GM21717 (cell line): ENCODE results near the gene UGT1A7.
"Not testable (repeated sequence)": the region's sequence is repeated elsewhere in the genome, so short reads cannot be mapped to it uniquely, and the experiment has no call there.

ENCODE experiments used
- ATAC-seq: cut with Tn5 transposase; IDR thresholded peaks from one replicate; pipeline ENCODE4 v1.9.1; 2021; ENCODE audit warnings: mild to moderate bottlenecking, moderate library complexity; ENCODE audit not compliant: unreplicated experiment

UGT1A7 gene

GRCh38 chr2:233681521-233682099, at the start of gene UGT1A7:
UGT1A7 (plus strand) TSS chr2:233681901; CDS start chr2:233681938, 37 bp downstream.
- no peak for ATAC-seq

GRCh38 chr2:233636306-233636705, 45.4 kb upstream of the UGT1A7 start, which contains the start of gene UGT1A10:
UGT1A10 (plus strand) TSS chr2:233636448; CDS start chr2:233636523, 75 bp downstream.
- not testable (repeated sequence) for ATAC-seq

GRCh38 chr2:233638836-233639235, 42.9 kb upstream of the UGT1A7 start:
- ATAC-seq, result no peak

GRCh38 chr2:233639860-233640259, 41.8 kb upstream of the UGT1A7 start:
- ATAC-seq, result no peak

GRCh38 chr2:233643128-233643527, 38.6 kb upstream of the UGT1A7 start:
- ATAC-seq, result no peak

GRCh38 chr2:233646033-233646432, 35.7 kb upstream of the UGT1A7 start:
- ATAC-seq, result not testable (repeated sequence)

GRCh38 chr2:233650981-233651380, 30.7 kb upstream of the UGT1A7 start:
- ATAC-seq, result no peak

- no peak for ATAC-seq
Observed at GRCh38 chr2:233651430-233651829, 30.3 kb upstream of the UGT1A7 start.

GRCh38 chr2:233654501-233654900, 27.2 kb upstream of the UGT1A7 start:
- ATAC-seq, result no peak

GRCh38 chr2:233655043-233655442, 26.7 kb upstream of the UGT1A7 start:
- no peak for ATAC-seq

GRCh38 chr2:233655943-233656342, 25.8 kb upstream of the UGT1A7 start:
- not testable (repeated sequence) for ATAC-seq

- no peak for ATAC-seq
Observed at GRCh38 chr2:233656443-233656842, 25.3 kb upstream of the UGT1A7 start.

- no peak for ATAC-seq
Observed at GRCh38 chr2:233658610-233659009, 23.1 kb upstream of the UGT1A7 start.

GRCh38 chr2:233663911-233664310, 17.8 kb upstream of the UGT1A7 start:
- ATAC-seq, result no peak

GRCh38 chr2:233668605-233669260, 13.0 kb upstream of the UGT1A7 start:
- no peak for ATAC-seq

- no peak for ATAC-seq
Observed at GRCh38 chr2:233671290-233672161, 10.2 kb upstream of the UGT1A7 start, which contains the start of gene UGT1A9. UGT1A9 (plus strand) TSS chr2:233671898; CDS start chr2:233671935, 37 bp downstream.

GRCh38 chr2:233672886-233673285, 8.8 kb upstream of the UGT1A7 start:
- ATAC-seq, result no peak

GRCh38 chr2:233673896-233674295, 7.8 kb upstream of the UGT1A7 start:
- ATAC-seq, result no peak

GRCh38 chr2:233674314-233674713, 7.4 kb upstream of the UGT1A7 start:
- no peak for ATAC-seq

GRCh38 chr2:233674995-233675394, 6.7 kb upstream of the UGT1A7 start:
- no peak for ATAC-seq

GRCh38 chr2:233676046-233676445, 5.7 kb upstream of the UGT1A7 start:
- no peak for ATAC-seq
